ENCODE data around the gene DNAJC5. TPM values are rescaled to one million over a fixed set of nuclear protein-coding genes. Genes with fewer than 3 reads are reported as not detected.
"Not testable (repeated sequence)": the region's sequence is repeated elsewhere in the genome, so short reads cannot be mapped to it uniquely, and the experiment has no call there.

DNAJC5 gene
- total and polyA plus RNA-seq, 8 donors = 20.1 to 31.5 (median 27.8) TPM

DNA sequence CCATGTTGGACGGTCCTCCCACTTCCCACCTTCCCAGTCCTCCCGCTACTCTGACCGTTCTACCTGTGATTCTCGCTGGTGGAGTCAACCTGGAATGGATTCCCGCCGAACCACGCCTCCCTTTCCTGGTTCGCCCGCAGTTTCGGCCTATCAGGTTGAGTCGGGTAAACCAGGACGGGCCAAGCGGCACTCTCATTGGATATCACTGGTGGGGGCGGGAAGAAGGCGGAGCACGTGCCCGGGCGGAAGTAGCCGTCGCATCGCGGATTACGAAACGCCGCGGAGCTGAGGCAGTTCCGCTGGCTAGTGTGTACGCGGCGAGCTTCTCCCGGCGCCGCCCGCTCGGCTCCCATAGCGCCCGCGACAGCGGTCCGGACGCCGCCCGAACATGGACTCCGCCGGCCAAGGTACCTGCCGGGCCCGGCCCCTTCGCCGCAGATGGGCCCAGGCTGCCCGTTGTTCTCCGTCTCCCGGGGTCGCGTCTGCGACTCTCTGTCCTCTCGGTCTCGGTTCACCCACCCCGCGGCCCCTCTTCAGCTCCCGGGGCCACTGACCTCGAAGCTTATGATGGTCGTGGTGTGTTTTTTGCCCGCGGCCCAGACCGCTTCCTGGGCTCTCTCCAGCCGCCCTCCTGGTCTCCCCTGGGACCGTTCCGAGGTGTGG lies 29.8 kb upstream of the DNAJC5 start, which contains the start of gene TPD52L2:
Gene TPD52L2 (plus strand): TSS at position 293 of the 663 bp plus-strand sequence. CDS start 96 bp downstream, at position 389.
- peak within 1 kb of the TSS; percentile 87 to 94 (median 90) for H3K27ac ChIP-seq
- H3K27me3 ChIP-seq = no peaks in the 10 kb centered on the region
- DNase-seq = peak; percentile 95 to 100 (median 99)
- intact Hi-C loops (cut with DNase I) = no loop called here
- ATAC-seq = peak; percentile 90 to 94 (median 92)
- peak within 1 kb of the TSS; percentile 89 to 95 (median 92) for H3K4me3 ChIP-seq
- WGBS, 2 donors = 0% methylated on average over 67 to 68 of the region's 68 CpGs
- H3K9me3 ChIP-seq = no peaks in the 10 kb centered on the region
- H3K36me3 ChIP-seq = peaks cover 5 to 16% (median 6%) of the 10 kb centered on the region in 3 donors
- TF ChIP-seq CTCF (IDR thresholded peaks at IDR 0.05) = no peak
- H3K4me1 ChIP-seq = peaks cover 5 to 14% (median 6%) of the 10 kb centered on the region in 3 donors
- FAIRE-seq = peak; percentile 34

DNA sequence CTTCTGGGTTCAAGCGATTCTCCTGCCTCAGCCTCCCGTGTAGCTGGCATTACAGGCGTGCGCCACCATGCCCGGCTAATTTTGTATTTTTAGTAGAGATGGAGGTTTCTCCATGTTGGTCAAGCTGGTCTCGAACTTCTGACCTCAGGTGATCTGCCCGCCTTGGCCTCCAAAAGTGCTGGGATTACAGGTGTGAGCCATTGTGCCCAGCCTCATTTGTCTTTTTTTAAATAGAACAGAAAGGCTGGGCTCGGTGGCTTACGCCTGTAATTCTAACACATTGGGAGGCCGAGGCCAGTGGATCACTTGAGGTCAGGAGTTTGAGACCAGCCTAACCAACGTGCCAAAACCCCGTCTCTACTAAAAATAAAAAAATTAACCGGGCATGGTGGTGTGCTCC lies 27.9 kb upstream of the DNAJC5 start:
- DNase-seq; intact Hi-C loops (cut with DNase I); H3K4me3 ChIP-seq; H3K9me3 ChIP-seq; FAIRE-seq; H3K27ac ChIP-seq; ATAC-seq; H3K27me3 ChIP-seq: not testable (repeated sequence)
- 91 to 94% methylated on average over 13 of the region's 13 CpGs for WGBS, 2 donors
- H3K4me1 ChIP-seq = peaks cover 5 to 14% (median 6%) of the 10 kb centered on the region in 3 donors
- peaks cover 5 to 24% (median 6%) of the 10 kb centered on the region in 3 donors for H3K36me3 ChIP-seq

DNA sequence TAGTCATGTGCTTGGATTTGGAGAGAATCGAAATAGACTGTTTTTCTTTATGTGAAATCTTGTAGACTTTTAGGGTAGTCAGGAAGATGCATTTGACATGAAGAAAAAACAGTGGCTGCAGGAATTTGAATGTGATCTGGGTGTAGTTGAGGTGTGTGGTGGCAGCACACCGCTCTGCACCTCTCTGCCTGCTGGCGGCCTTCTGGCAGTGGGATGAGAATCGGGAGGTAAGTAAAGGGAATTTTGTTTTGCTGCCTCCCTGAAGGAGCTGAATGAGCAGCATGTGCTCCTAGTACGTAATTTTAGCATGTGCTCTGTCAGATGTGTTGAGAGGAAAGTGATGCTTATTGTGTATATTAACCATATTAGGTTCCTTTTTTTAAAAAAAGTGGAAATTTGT lies 26.7 kb upstream of the DNAJC5 start:
- no peak for TF ChIP-seq CTCF (IDR thresholded peaks at IDR 0.05)
- no peak for ATAC-seq
- H3K36me3 ChIP-seq = peaks cover 5 to 24% (median 6%) of the 10 kb centered on the region in 3 donors

GRCh38 chr20:63873477-63873971 lies 21.4 kb upstream of the DNAJC5 start:
- intact Hi-C loops (cut with DNase I) = no loop called here
- no peak for DNase-seq
- Histone ChIP-seq H3K4me1 (no peaks in the 10 kb centered on the region), H3K4me3 (no peak overlapping the region), H3K27me3 (no peaks in the 10 kb centered on the region), H3K36me3 (peaks cover 8 to 68% (median 23%) of the 10 kb centered on the region in 3 donors), H3K9me3 (no peaks in the 10 kb centered on the region), H3K27ac (peak overlapping the region in 2 of 4 donors; percentile 36 to 53)
- 88 to 92% methylated on average over 14 of the region's 14 CpGs for WGBS, 2 donors
- TF ChIP-seq CTCF (IDR thresholded peaks at IDR 0.05) = no peak
- peak in 3 of 4 donors; percentile 35 to 83 (median 76) for ATAC-seq
- no peak for FAIRE-seq

More for the DNA sequence above, 26.7 kb upstream of the DNAJC5 start:
- FAIRE-seq = no peak
- DNase-seq = no peak
- 92 to 93% methylated on average over 5 of the region's 5 CpGs for WGBS, 2 donors
- H3K4me1 ChIP-seq = peaks cover 5 to 11% (median 6%) of the 10 kb centered on the region in 3 donors
- no peaks in the 10 kb centered on the region for H3K9me3 ChIP-seq
- H3K27ac ChIP-seq = no peak overlapping the region
- intact Hi-C loops (cut with DNase I) = no loop called here
- no peaks in the 10 kb centered on the region for H3K27me3 ChIP-seq
- H3K4me3 ChIP-seq = no peak overlapping the region

GRCh38 chr20:63874241-63874640 lies 20.7 kb upstream of the DNAJC5 start:
- FAIRE-seq; H3K27me3 ChIP-seq; H3K27ac ChIP-seq; H3K4me1 ChIP-seq; intact Hi-C loops (cut with DNase I); H3K4me3 ChIP-seq; ATAC-seq; H3K9me3 ChIP-seq; DNase-seq: not testable (repeated sequence)
- WGBS, 2 donors = 88 to 91% methylated on average over 6 to 7 of the region's 7 CpGs
- peaks cover 6 to 66% (median 23%) of the 10 kb centered on the region in 3 donors for H3K36me3 ChIP-seq
